SK-N-DZ (cell line): ENCODE measurements around the gene SERINC5.
"Not testable (repeated sequence)": the region's sequence is repeated elsewhere in the genome, so short reads cannot be mapped to it uniquely, and the experiment has no call there.

Experiments used
- DNase-seq: peaks from one replicate; pipeline ENCODE4 v3.0.0-alpha.2; 2015; ENCODE audit warnings: low spot score

The SERINC5 gene

GRCh38 chr5:80229902-80230255 is 26.0 kb downstream of the SERINC5 start:
- DNase-seq, result no peak

- DNase-seq, result no peak
These were observed 27.8 kb downstream of the SERINC5 start for GRCh38 chr5:80227979-80228596.

GRCh38 chr5:80225934-80226326 is 29.9 kb downstream of the SERINC5 start:
- DNase-seq, result no peak

GRCh38 chr5:80225189-80225933 is 30.5 kb downstream of the SERINC5 start:
- DNase-seq, result no peak

GRCh38 chr5:80223561-80223960 is 32.3 kb downstream of the SERINC5 start:
- no peak for DNase-seq

- DNase-seq, result no peak
These were observed 35.5 kb downstream of the SERINC5 start for GRCh38 chr5:80220245-80220897.

- no peak for DNase-seq
These were observed 36.5 kb downstream of the SERINC5 start for GRCh38 chr5:80219391-80219790.

- no peak for DNase-seq
These were observed 38.2 kb downstream of the SERINC5 start for GRCh38 chr5:80217667-80218066.

GRCh38 chr5:80216753-80217596 is 38.9 kb downstream of the SERINC5 start:
- no peak for DNase-seq

GRCh38 chr5:80216096-80216495 is 39.8 kb downstream of the SERINC5 start:
- DNase-seq, result no peak

GRCh38 chr5:80215523-80215922 is 40.3 kb downstream of the SERINC5 start:
- DNase-seq, result no peak

GRCh38 chr5:80213466-80213865 is 42.4 kb downstream of the SERINC5 start:
- no peak for DNase-seq

GRCh38 chr5:80212171-80212667 is 43.6 kb downstream of the SERINC5 start:
- DNase-seq, result no peak

GRCh38 chr5:80211327-80211726 is 44.5 kb downstream of the SERINC5 start:
- DNase-seq, result no peak

- DNase-seq, result no peak
These were observed 45.8 kb downstream of the SERINC5 start for GRCh38 chr5:80210014-80210413.

- no peak for DNase-seq
These were observed 47.5 kb downstream of the SERINC5 start for GRCh38 chr5:80208381-80208780.

GRCh38 chr5:80207832-80208231 is 48.0 kb downstream of the SERINC5 start:
- DNase-seq, result no peak

- DNase-seq, result no peak
These were observed 49.6 kb downstream of the SERINC5 start for GRCh38 chr5:80206282-80206681.

- no peak for DNase-seq
These were observed 50.0 kb downstream of the SERINC5 start for GRCh38 chr5:80205846-80206245.

- DNase-seq, result peak; percentile 61
These were observed 50.8 kb downstream of the SERINC5 start for GRCh38 chr5:80204808-80205614.

- DNase-seq, result not testable (repeated sequence)
These were observed 54.1 kb downstream of the SERINC5 start for GRCh38 chr5:80201763-80202162.
